ENCODE measurements around the gene INSYN1. TPM values are rescaled to one million over a fixed set of nuclear protein-coding genes. Genes with fewer than 3 reads are reported as not detected.
A peak's percentile ranks its signal among the peaks of the same experiment; 100 is the strongest.

INSYN1 gene
- total and polyA plus RNA-seq, 2 of the 13 experiments (the other 11 are each of a cell fraction or from before 2014, with no cell fraction given): not detected

DNA sequence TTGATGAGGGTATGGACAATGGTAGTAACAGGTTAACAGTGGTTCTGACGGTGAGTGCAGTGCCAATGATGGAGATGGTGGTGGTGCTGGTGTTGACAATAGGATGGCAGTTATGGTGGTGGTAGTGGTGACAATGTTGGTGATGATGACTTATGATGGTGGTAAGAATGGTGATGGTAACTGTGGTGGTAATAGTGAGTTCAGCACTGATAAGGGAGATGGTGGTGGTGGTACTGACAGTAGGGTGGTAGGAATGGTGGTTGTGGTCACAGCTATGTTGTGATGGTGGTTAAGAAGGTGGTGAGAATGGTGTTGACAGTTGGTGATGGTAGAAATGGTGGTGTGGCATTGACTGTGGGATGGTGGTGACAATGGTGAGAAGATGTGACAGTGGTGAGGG, 13.4 kb upstream of the INSYN1 start:
- H3K27ac ChIP-seq (ENCODE audit: extremely low read length, insufficient read depth, low read length): no peak overlapping the region
- DNase-seq (ENCODE audit: low spot score) (no peak), ATAC-seq (no peak), FAIRE-seq (no peak)
- peaks cover 0 to 6% of the 10 kb centered on the region in 2 experiments; a peak in 2 of 5 replicates for H3K27me3 ChIP-seq (ENCODE audit: control insufficient read depth in 1 of 2, insufficient read depth in 2 of 2, low read length in 2 of 2)
- no peaks in the 10 kb centered on the region for H3K9me3 ChIP-seq (ENCODE audit: low read length)
- peak; percentile 86 for TF ChIP-seq PHB2 (IDR thresholded peaks at IDR 0.05; ENCODE audit: partially characterized antibody)
- peak; percentile 55; the same call in 1 of the 2 replicates for TF ChIP-seq CREB1 (IDR thresholded peaks at IDR 0.05)
- no peak for TF ChIP-seq CREB1 (CRISPR knock-in tag; IDR thresholded peaks at IDR 0.05)
- TF ChIP-seq RFX1 (IDR thresholded peaks at IDR 0.05): no peak
- TF ChIP-seq FOXK2 (IDR thresholded peaks at IDR 0.05): 0 out of 2 replicates have a peak, but pooled peaks have one; percentile 16
- no peak overlapping the region for H2AFZ ChIP-seq (ENCODE audit: low read length)
- H3K4me2 ChIP-seq (ENCODE audit: low read depth, low read length): no peak overlapping the region
- ChIA-PET POLR2A (no interaction called here), CTCF (ENCODE audit: low intra/inter-chr PET ratio, low total read pairs) (no interaction called here)
- no peak overlapping the region for H3K4me3 ChIP-seq (replicated peaks in 1 of 3; ENCODE audit: insufficient read depth in 1 of 3, low read depth in 2 of 3, low read length in 3 of 3)
- no peak overlapping the region for H3K9ac ChIP-seq (ENCODE audit: insufficient read depth, low read depth, low read length)
- no peaks in the 10 kb centered on the region for H4K20me1 ChIP-seq (ENCODE audit: insufficient read depth, low read length)
- no peaks in the 10 kb centered on the region for H3K79me2 ChIP-seq (ENCODE audit: insufficient read depth, low read length)
- intact Hi-C loops (cut with micrococcal nuclease; ENCODE audit: unreplicated experiment) (no loop called here), in situ Hi-C loops (cut with HindIII; ENCODE audit: extremely low pct_ligation_motif_present, low pct_unique_long_range_greater_than_20kb) (no loop called here)
- WGBS (ENCODE audit: low lambda C conversion rate): 38% methylated on average over 1 of the region's 1 CpG
- H3K36me3 ChIP-seq (replicated peaks in 1 of 2; ENCODE audit: control insufficient read depth in 1 of 2, insufficient read depth in 2 of 2, low read length in 2 of 2): no peaks in the 10 kb centered on the region
- BruUV-seq (replicated peaks): no TSS peak
- peaks cover 7% of the 10 kb centered on the region; the same call in 1 of the 2 replicates for H3K4me1 ChIP-seq (ENCODE audit: insufficient read depth, low read length)

DNA sequence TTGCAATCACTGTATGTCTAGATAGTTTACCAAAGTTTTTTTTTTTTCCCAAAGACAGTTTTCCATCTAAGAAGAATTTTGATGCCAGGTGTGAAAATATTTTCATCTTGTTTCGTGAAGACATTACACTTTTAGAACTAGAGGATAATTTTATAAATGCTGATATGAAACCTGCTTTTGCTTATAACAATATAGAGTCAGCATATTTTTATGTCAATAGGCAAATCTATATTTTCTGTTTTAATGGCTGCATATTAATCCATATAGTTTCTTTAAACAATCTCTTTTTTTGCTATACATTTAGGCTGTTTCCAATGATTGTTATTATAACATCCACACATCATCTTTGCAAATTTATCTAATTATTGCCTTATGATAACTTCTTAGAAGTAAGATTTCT, 12.6 kb upstream of the INSYN1 start:
- H4K20me1 ChIP-seq (ENCODE audit: insufficient read depth, low read length): no peaks in the 10 kb centered on the region
- no peaks in the 10 kb centered on the region for H3K36me3 ChIP-seq (replicated peaks in 1 of 2; ENCODE audit: control insufficient read depth in 1 of 2, insufficient read depth in 2 of 2, low read length in 2 of 2)
- peaks cover 0 to 8% of the 10 kb centered on the region in 2 experiments; a peak in 2 of 5 replicates for H3K27me3 ChIP-seq (ENCODE audit: control insufficient read depth in 1 of 2, insufficient read depth in 2 of 2, low read length in 2 of 2)
- no peak for FAIRE-seq
- H3K4me2 ChIP-seq (ENCODE audit: low read depth, low read length): no peak overlapping the region
- no peak overlapping the region for H3K27ac ChIP-seq (ENCODE audit: extremely low read length, insufficient read depth, low read length)
- TF ChIP-seq BCL6 (CRISPR knock-in tag; IDR thresholded peaks at IDR 0.05) (no peak), NR2F6 (IDR thresholded peaks at IDR 0.05) (no peak), NR2F6 (CRISPR knock-in tag; IDR thresholded peaks at IDR 0.05) (no peak), MAFF (IDR thresholded peaks at IDR 0.05; ENCODE audit: low read depth, low read length) (peak; percentile 55; the same call in 1 of the 2 replicates), MAFK (conservative IDR thresholded peaks at IDR 0.05 in 1 of 2, IDR thresholded peaks at IDR 0.05 in 1 of 2; ENCODE audit: low read length in 2 of 2) (peak; percentile 10 to 71; a peak in 2 of 4 replicates)
- TF ChIP-seq, protein P1, sequence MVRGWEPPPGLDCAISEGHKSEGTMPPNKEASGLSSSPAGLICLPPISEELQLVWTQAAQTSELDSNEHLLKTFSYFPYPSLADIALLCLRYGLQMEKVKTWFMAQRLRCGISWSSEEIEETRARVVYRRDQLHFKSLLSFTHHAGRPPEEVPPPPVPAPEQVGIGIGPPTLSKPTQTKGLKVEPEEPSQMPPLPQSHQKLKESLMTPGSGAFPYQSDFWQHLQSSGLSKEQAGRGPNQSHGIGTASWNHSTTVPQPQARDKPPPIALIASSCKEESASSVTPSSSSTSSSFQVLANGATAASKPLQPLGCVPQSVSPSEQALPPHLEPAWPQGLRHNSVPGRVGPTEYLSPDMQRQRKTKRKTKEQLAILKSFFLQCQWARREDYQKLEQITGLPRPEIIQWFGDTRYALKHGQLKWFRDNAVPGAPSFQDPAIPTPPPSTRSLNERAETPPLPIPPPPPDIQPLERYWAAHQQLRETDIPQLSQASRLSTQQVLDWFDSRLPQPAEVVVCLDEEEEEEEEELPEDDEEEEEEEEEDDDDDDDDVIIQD (CRISPR knock-in tag; IDR thresholded peaks at IDR 0.05; ENCODE audit: low read depth): no peak
- no peak overlapping the region for H3K4me3 ChIP-seq (replicated peaks in 1 of 3; ENCODE audit: insufficient read depth in 1 of 3, low read depth in 2 of 3, low read length in 3 of 3)
- no TSS peak for BruUV-seq (replicated peaks)
- intact Hi-C loops (cut with micrococcal nuclease; ENCODE audit: unreplicated experiment): no loop called here
- H3K9ac ChIP-seq (ENCODE audit: insufficient read depth, low read depth, low read length): no peak overlapping the region
- DNase-seq (ENCODE audit: low spot score): no peak
- peaks cover 7% of the 10 kb centered on the region; the same call in 1 of the 2 replicates for H3K4me1 ChIP-seq (ENCODE audit: insufficient read depth, low read length)
- H3K9me3 ChIP-seq (ENCODE audit: low read length): no peaks in the 10 kb centered on the region
- WGBS (ENCODE audit: low lambda C conversion rate): 3% methylated on average over 1 of the region's 1 CpG
- POLR2A ChIA-PET: no interaction called here
- CTCF ChIA-PET (ENCODE audit: low intra/inter-chr PET ratio, low total read pairs): no interaction called here
- H2AFZ ChIP-seq (ENCODE audit: low read length): no peak overlapping the region
- in situ Hi-C loops (cut with HindIII; ENCODE audit: extremely low pct_ligation_motif_present, low pct_unique_long_range_greater_than_20kb): no loop called here
- no peaks in the 10 kb centered on the region for H3K79me2 ChIP-seq (ENCODE audit: insufficient read depth, low read length)
- ATAC-seq: no peak

Measured in HepG2 (cell line).